Measurements from ENCODE around the gene KIAA1328. TPM values are rescaled to one million over a fixed set of nuclear protein-coding genes. Genes with fewer than 3 reads are reported as not detected.

Gene KIAA1328
- total RNA-seq, 4 donors from 2014 or later: 11.3 to 26.1 (median 15.3) TPM

DNA sequence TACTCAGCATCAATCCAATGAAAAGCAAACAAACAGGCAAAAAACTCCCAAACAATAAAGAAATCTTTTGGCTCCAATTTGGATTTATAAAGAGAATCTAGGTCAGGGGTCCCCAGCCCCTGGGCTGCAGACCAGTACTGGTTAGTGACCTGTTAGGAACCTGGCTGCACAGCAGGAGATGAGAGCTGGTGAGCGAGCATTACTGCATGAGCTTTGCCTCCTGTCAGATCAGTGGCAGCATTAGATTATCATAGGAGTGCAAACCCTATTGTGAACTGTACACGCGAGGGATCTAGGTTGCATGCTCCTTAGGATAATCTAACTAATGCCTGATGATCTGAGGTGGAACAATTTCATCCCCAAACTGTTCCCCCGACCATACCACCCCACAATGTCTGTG lies 102.2 kb downstream of the KIAA1328 start:
- H3K4me1 ChIP-seq: no peaks in the 10 kb centered on the region
- H3K36me3 ChIP-seq: peaks cover 0 to 11% of the 10 kb centered on the region in 2 donors
- H3K4me3 ChIP-seq: no peak overlapping the region
- 93 to 96% methylated on average over 2 to 4 of the region's 4 CpGs for WGBS, 2 donors (ENCODE audit: low coverage in 1 of 2)
- H3K9me3 ChIP-seq: peaks cover 0 to 5% (median 0%) of the 10 kb centered on the region in 3 donors
- TF ChIP-seq POLR2AphosphoS5 (IDR thresholded peaks at IDR 0.05): no peak
- TF ChIP-seq EP300 (IDR thresholded peaks at IDR 0.05): no peak
- no peak for TF ChIP-seq POLR2A (IDR thresholded peaks at IDR 0.05)
- TF ChIP-seq, protein P1, sequence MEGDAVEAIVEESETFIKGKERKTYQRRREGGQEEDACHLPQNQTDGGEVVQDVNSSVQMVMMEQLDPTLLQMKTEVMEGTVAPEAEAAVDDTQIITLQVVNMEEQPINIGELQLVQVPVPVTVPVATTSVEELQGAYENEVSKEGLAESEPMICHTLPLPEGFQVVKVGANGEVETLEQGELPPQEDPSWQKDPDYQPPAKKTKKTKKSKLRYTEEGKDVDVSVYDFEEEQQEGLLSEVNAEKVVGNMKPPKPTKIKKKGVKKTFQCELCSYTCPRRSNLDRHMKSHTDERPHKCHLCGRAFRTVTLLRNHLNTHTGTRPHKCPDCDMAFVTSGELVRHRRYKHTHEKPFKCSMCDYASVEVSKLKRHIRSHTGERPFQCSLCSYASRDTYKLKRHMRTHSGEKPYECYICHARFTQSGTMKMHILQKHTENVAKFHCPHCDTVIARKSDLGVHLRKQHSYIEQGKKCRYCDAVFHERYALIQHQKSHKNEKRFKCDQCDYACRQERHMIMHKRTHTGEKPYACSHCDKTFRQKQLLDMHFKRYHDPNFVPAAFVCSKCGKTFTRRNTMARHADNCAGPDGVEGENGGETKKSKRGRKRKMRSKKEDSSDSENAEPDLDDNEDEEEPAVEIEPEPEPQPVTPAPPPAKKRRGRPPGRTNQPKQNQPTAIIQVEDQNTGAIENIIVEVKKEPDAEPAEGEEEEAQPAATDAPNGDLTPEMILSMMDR (IDR thresholded peaks at IDR 0.05): no peak
- ATAC-seq: no peak
- H3K27me3 ChIP-seq: no peaks in the 10 kb centered on the region
- no peak overlapping the region for H3K27ac ChIP-seq

DNA sequence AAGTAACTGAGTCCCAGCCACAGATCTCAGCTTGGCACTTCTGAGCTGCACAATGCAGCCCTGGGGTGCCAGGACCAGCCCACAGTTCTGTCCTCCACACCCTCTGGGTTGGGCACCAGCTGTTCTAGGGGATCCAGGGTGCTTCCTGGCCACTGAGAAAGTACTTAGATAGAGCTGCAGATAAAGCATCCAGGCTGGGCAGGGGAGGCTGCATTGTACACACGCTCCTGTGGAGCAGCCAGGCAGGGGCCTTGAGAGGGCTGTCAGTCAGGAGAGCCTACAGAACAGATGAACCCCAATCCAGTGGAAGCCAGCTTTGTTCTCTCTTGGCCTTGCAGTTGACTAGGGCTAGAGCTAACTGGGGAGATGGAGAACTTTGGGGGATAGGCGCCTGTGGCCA lies 104.6 kb downstream of the KIAA1328 start:
- 100% methylated on average over 1 of the region's 2 CpGs; no CpG with 5 or more reads in 1 of the 2 donors for WGBS, 2 donors (ENCODE audit: low coverage in 1 of 2)
- no peak overlapping the region for H3K27ac ChIP-seq
- peaks cover 0 to 11% (median 0%) of the 10 kb centered on the region in 3 donors for H3K9me3 ChIP-seq
- H3K4me1 ChIP-seq: no peaks in the 10 kb centered on the region
- TF ChIP-seq, protein P1 (IDR thresholded peaks at IDR 0.05): no peak
- TF ChIP-seq EP300 (IDR thresholded peaks at IDR 0.05): no peak
- no peak for TF ChIP-seq POLR2AphosphoS5 (IDR thresholded peaks at IDR 0.05)
- TF ChIP-seq POLR2A (IDR thresholded peaks at IDR 0.05): no peak
- no peak overlapping the region for H3K4me3 ChIP-seq
- peaks cover 0 to 23% of the 10 kb centered on the region in 2 donors for H3K36me3 ChIP-seq
- ATAC-seq: no peak
- no peaks in the 10 kb centered on the region for H3K27me3 ChIP-seq

DNA sequence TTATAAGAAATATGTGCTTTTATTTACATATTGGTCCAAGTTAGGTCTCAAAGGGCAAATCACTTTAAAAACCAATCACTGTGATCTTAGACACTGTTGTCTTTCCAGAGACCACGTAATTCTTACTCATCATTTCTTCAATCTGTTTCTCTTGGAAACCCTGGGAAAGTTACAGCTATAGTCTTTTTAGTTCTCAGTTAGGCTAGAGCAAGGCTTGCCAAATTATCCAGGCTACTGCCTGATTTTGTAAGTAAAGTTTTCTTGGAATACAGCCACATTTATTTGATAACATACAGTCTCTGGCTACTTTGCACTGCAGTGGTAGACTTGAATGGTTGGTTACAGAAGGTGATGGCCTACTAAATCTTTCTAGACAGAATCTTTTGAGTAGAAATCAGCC lies 106.0 kb downstream of the KIAA1328 start:
- 50 to 63% methylated on average over 1 of the region's 1 CpG for WGBS, 2 donors (ENCODE audit: low coverage in 1 of 2)
- no peak overlapping the region for H3K27ac ChIP-seq
- no peak overlapping the region for H3K4me3 ChIP-seq
- H3K36me3 ChIP-seq: peaks cover 0 to 23% of the 10 kb centered on the region in 2 donors
- H3K9me3 ChIP-seq: peaks cover 0 to 22% (median 0%) of the 10 kb centered on the region in 3 donors
- no peaks in the 10 kb centered on the region for H3K4me1 ChIP-seq
- TF ChIP-seq POLR2AphosphoS5 (IDR thresholded peaks at IDR 0.05) (no peak), POLR2A (IDR thresholded peaks at IDR 0.05) (no peak), EP300 (IDR thresholded peaks at IDR 0.05) (no peak)
- TF ChIP-seq, protein P1 (IDR thresholded peaks at IDR 0.05): no peak
- ATAC-seq: no peak
- H3K27me3 ChIP-seq: no peaks in the 10 kb centered on the region

DNA sequence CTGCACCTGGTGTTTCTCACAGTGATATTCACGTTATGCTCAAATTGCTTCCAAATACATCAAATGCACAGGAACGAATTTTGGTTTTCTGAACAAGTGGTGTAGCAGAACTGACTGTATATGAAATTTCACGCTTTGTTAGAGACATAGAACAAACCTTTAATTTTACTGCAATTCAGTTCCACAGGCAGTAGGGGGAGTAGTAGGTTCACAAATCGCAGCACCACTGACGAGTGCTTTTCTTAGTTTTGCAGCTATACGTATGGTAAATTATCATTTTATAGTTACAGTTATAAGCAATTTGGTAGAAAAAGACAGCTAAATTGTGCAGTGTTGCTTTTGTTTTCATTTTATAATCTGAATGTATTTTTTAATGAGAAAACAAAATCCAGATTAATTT lies 113.3 kb downstream of the KIAA1328 start:
- peaks cover 0 to 17% (median 0%) of the 10 kb centered on the region in 3 donors for H3K9me3 ChIP-seq
- H3K36me3 ChIP-seq: peaks cover 0 to under 1% of the 10 kb centered on the region in 2 donors
- no peaks in the 10 kb centered on the region for H3K27me3 ChIP-seq
- peaks cover 0 to 6% (median 0%) of the 10 kb centered on the region in 3 donors for H3K4me1 ChIP-seq
- no peak for ATAC-seq
- no peak overlapping the region for H3K27ac ChIP-seq
- TF ChIP-seq EP300 (IDR thresholded peaks at IDR 0.05) (no peak), POLR2AphosphoS5 (IDR thresholded peaks at IDR 0.05) (no peak), POLR2A (IDR thresholded peaks at IDR 0.05) (no peak)
- TF ChIP-seq, protein P1 (IDR thresholded peaks at IDR 0.05): peak in 1 of 4 experiments; percentile 6
- H3K4me3 ChIP-seq: no peak overlapping the region
- 63 to 67% methylated on average over 6 of the region's 6 CpGs for WGBS, 2 donors (ENCODE audit: low coverage in 1 of 2)

DNA sequence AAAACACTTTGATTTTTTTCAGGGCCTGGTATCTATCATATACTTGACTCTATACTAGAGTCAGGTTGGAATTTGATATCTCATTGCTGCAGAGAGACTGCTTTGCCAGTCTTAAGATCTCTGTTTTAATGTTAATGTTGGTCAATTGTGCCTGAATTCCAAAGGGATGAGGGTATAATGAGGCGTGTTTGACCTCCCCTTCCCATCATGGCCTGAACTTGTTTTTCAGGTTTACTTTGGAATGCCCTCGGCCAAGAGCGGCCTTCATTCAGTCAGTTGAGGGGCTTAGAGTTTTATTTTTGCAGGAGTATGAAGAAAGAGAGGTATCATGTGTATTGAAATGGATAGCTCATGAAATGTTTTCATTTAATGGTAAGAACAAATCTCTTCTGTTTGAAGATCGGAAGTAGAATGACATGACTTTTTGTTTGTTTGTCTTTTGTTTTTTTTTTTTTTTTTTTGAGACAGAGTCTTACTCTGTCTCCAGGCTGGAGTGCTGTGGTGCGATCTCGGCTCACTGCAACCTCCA lies 119.0 kb downstream of the KIAA1328 start:
- TF ChIP-seq POLR2A (IDR thresholded peaks at IDR 0.05) (no peak), EP300 (IDR thresholded peaks at IDR 0.05) (no peak), POLR2AphosphoS5 (IDR thresholded peaks at IDR 0.05) (no peak)
- TF ChIP-seq, protein P1 (IDR thresholded peaks at IDR 0.05): no peak
- Histone ChIP-seq H3K4me1 (peaks cover 0 to 22% (median 0%) of the 10 kb centered on the region in 3 donors), H3K4me3 (no peak overlapping the region), H3K36me3 (no peaks in the 10 kb centered on the region), H3K27me3 (no peaks in the 10 kb centered on the region), H3K27ac (no peak overlapping the region), H3K9me3 (no peaks in the 10 kb centered on the region)
- no peak for ATAC-seq
- 85 to 94% methylated on average over 3 to 6 of the region's 6 CpGs for WGBS, 2 donors (ENCODE audit: low coverage in 1 of 2)
